Epidermal melanocyte (primary cell): ENCODE results near the gene PTGES2.
"Not testable (repeated sequence)": the region's sequence is repeated elsewhere in the genome, so short reads cannot be mapped to it uniquely, and the experiment has no call there.

Experiments used
- DNase-seq: peaks from one replicate; pipeline ENCODE4 v3.0.0; 2011; ENCODE audit warnings: low spot score; ENCODE audit not compliant: insufficient read length

The PTGES2 gene

DNA sequence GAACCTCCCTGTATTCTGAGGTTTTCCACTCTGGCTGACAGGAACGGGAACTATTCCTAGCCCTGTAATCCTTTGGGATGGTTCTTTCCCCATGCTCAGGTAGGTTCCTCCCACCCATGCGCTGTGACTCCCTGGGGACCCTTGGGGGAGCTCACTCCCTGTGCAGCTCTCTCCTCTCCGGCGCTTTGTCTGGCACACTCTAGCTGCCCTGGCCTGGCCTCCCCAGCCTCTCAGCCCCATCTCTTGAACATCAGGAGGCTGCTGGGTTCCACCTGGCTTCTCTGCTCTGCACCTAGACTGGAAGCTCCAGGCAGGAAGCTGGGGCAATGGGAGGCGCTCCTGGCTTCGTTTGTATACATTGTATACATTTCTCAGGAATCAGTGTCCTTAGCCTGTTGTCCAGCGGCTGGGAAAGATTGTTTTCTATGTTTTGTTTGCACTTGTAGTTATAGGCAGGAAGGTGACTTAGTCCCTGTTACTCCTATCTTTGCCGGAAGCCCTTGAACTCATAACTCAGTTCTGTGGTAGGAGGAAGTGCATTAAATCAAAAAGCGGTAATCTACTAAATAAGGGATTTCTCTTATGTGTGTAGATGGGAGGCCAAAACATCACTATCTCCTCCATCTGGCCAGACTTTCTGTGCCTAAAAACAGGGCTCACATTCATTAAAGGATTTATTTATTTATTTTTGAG, 39.1 kb downstream of the PTGES2 start:
- DNase-seq, result no peak

GRCh38 chr9:128087262-128087661, 40.3 kb downstream of the PTGES2 start:
- no peak for DNase-seq

DNA sequence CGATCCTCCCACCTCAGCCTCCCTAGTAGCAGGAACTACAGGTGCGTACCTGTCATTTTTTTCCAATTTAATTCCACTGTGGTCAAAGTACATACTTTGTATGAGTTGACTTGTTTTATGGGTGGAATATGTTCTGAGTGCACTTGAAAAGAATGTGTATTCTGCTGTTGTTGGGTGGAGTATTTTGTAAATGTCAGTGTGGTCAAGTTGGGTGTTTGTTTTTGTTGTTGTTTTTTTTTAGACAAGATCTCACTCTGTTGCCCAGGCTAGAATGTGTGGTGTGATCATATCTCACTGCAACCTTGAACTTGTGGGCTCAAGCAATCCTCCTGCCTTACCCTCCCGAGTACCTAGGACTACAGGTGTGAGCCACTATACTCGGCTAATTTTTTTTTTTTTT, 41.6 kb downstream of the PTGES2 start:
- DNase-seq, result no peak

GRCh38 chr9:128084746-128085145, 42.8 kb downstream of the PTGES2 start:
- no peak for DNase-seq

GRCh38 chr9:128082151-128082550, 45.4 kb downstream of the PTGES2 start:
- no peak for DNase-seq

DNA sequence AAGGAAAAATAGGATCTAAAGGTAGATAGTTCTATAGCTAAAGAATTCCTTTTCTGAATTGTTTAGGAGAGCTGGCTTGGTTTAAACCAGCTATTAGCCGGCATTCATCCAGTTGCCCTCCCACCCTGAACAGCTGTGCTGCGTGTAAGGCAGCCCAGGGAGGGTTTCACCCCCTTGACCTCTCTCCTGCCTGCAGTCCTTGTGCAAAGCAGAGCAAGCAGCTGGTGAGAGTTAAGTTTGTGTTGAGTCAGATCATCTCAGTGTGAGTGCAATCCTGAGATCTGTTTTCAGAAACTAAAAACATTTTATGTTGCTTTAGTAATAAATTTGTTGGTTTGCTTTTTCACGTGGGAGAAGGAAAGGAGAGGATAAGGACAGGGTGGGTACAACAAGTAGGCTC, 46.5 kb downstream of the PTGES2 start:
- peak; percentile 85 for DNase-seq

- no peak for DNase-seq
Measured at GRCh38 chr9:128080206-128080605, 47.3 kb downstream of the PTGES2 start.

DNA sequence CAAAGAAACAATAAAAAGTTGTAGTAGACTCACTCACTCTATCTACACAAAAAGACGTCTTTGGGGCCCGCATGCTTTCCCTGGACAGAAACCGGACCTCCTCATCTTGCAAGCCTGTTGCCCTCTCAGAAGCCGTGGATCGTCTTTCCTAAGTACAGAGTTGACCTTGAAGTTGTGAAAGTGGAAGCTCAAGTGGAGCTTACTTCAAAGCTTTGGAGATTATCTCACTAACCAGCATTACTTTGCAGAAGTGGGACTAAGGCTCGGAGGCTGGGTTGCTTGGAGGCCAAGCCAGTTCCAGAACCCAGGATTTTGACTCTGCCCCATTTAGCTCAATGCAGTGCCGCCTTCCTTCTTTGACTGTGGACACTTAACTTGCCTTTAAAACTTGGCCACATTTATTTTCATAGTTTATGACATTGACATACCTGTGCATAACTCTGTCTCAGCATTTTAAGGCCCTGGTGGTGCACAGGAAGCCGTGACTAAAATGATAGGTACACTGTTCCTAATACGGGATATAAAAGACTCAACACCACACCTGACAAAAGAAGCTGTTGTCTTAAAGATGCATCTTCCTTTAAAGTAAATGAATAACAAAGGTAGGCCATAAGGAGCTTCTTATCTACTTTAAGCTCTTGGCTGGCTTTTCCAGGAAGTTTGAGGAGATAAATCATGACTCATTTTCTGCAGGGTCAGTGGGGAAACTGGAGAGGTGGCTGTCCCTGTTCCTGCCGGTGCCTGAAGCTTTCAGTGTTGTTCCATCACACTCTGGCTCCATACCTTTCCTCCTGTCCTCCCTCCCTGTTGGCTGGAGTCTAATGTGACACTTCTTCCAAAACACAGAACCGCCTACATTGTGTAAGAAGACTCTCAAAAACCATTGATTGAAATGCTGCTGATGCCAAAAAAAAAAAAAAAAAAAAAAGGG, 48.8 kb downstream of the PTGES2 start:
- no peak for DNase-seq

- DNase-seq, result no peak
Measured at GRCh38 chr9:128077847-128078503, 49.6 kb downstream of the PTGES2 start.

GRCh38 chr9:128073253-128073886, 54.2 kb downstream of the PTGES2 start:
- DNase-seq, result no peak

DNA sequence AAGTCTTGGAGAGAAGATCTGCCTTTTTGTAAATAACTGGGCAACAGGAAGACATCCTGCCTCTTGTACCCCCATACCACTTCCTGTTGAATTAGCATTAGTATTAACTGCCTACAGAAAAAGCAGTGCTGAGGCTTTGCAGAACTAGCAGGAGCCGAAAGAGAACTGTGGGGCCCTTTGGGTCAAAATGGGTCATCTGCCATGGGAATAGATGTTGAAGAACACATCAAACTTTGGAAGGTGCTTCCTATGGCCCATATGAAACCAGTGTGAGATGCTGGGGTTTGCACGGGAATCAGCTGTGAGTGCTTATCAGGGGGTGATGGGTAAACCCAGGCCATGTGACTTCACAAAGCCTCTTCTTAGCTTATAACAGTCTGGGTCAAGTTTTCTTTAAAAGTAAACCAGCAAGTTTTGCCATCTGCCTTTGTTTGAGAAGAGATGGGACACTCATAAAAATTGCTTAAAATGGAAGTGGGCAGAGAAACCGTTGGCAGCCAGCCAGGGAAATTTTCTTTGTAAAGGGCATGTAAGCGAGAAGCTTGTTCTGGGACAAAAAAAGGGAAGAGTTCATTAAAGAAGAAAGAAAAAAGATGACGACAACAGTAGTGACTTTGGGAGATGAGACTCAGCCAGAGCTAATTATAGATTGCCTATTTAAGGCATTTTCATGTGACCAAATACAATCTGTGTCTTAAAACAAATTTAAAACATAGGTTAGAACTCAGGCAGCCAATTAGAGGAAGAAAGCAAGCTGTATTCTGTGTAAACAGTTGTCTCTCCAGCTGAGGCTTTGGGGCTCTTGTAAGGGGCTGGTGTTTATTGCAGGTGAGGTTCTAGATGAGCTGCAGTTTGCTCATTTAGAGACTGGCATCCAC, 55.1 kb downstream of the PTGES2 start:
- DNase-seq, result peak; percentile 69

DNA sequence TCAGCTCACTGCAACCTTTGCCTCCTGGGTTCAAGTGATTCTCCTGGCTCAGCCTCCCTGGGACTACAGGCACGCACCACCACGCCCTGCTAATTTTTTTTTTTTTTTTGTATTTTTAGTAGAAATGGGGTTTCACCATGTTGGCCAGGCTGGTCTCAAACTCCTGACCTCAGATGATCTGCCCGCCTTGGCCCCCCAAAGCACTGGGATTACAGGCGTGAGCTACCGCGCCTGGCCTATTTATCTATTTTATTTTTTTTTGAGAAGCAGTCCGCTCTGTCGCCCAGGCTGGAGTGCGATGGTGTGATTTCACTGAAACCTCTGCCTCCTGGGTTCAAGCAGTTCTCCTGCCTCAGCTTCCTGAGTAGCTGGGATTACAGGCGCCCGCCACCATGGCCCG, 56.1 kb downstream of the PTGES2 start:
- DNase-seq, result not testable (repeated sequence)

DNA sequence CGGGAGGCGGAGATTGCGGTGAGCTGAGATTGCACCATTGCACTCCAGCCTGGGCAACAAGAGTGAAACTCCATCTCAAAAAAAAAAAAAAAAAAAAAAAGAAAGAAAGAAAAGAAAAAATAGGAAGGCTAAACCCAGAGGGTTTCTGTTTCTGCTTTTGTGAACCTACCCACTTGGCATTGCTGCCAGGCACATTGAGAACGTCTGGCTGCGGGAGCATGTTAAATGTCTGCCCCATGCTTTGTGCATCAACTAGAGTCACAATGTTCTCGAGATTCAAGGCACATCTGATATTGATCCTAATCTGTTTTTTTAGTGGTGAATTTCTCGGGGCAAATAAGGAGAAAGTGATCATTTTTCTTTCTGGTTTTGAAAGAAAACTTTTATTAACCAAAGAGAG, 56.7 kb downstream of the PTGES2 start:
- no peak for DNase-seq
